Measurements from ENCODE around the gene MEIKIN.
"Not testable (repeated sequence)": the region's sequence is repeated elsewhere in the genome, so short reads cannot be mapped to it uniquely, and the experiment has no call there.

MEIKIN gene

DNA sequence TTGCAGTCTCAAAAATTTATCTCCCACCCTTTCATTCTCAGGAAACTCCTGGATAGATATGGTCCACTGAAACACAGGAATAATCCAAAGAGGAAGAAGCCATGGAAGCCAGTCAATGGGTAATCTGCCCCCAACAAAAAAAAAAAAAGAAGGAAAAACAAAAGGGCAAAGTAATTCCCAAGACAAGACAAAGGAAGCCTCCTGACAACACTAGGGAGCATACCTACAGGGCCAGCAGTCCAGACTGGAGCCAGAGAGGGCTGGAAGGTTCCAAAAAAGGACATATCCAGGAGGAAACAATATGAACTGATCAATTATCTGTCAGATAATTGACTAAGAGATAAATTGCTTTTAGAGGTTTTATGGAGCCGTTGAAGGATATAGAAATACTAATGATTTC, 161.6 kb downstream of the MEIKIN start:
- H3K36me3 ChIP-seq (ENCODE audit: insufficient read depth), result no peaks in the 10 kb centered on the region
- H3K9ac ChIP-seq, result no peak overlapping the region
- no peak overlapping the region for H3K4me3 ChIP-seq (IDR thresholded peaks at IDR 0.05; ENCODE audit: insufficient read depth, low read depth, low read length)
- no peaks in the 10 kb centered on the region for H3K27me3 ChIP-seq (ENCODE audit: insufficient read depth, low read depth)
- no peak overlapping the region for H2AFZ ChIP-seq (ENCODE audit: low read depth)
- TF ChIP-seq CTCF (conservative IDR thresholded peaks at IDR 0.05; ENCODE audit: low read depth, low read length), result no peak
- no peak overlapping the region for H3K4me2 ChIP-seq
- H3K27ac ChIP-seq, result no peak overlapping the region
- H3K4me1 ChIP-seq (ENCODE audit: low read depth, poor library complexity, severe bottlenecking), result peaks cover 51% of the 10 kb centered on the region
- peaks cover 74% of the 10 kb centered on the region for H3K79me2 ChIP-seq (ENCODE audit: insufficient read depth, low read depth)
- H4K20me1 ChIP-seq (ENCODE audit: insufficient read depth), result peaks cover 4% of the 10 kb centered on the region; the same call in 1 of the 2 replicates

- Histone ChIP-seq H4K20me1 (ENCODE audit: insufficient read depth) (peaks cover 4% of the 10 kb centered on the region; the same call in 1 of the 2 replicates), H3K4me3 (IDR thresholded peaks at IDR 0.05; ENCODE audit: insufficient read depth, low read depth, low read length) (no peak overlapping the region), H3K79me2 (ENCODE audit: insufficient read depth, low read depth) (peaks cover 69% of the 10 kb centered on the region), H3K4me1 (ENCODE audit: low read depth, poor library complexity, severe bottlenecking) (peaks cover 47% of the 10 kb centered on the region), H3K27me3 (ENCODE audit: insufficient read depth, low read depth) (no peaks in the 10 kb centered on the region), H2AFZ (ENCODE audit: low read depth) (no peak overlapping the region), H3K4me2 (no peak overlapping the region; the same call in 1 of the 2 replicates), H3K9ac (no peak overlapping the region), H3K36me3 (ENCODE audit: insufficient read depth) (no peaks in the 10 kb centered on the region), H3K27ac (no peak overlapping the region)
- TF ChIP-seq CTCF (conservative IDR thresholded peaks at IDR 0.05; ENCODE audit: low read depth, low read length), result no peak
Measured at GRCh38 chr5:131783357-131783756, 162.1 kb downstream of the MEIKIN start.

DNA sequence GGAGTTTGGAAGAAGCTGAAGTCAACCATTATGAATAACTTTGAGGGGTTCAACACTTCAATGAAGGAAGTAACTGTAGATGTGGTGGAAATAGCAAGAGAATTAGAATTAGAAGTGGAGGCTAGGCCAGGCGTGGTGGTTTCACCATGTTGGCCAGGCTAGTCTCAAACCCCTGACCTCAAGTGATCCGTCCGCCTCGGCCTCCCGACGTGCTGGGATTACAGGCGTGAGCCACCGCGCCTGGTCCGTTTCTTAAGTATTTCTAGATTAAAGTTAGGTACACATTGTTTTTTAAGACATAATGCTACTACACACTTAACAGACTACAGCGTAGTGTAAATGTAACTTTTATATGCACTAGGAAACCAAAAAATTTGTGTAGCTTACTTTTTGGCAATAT, 162.7 kb downstream of the MEIKIN start:
- H3K36me3 ChIP-seq (ENCODE audit: insufficient read depth), result no peaks in the 10 kb centered on the region
- no peak overlapping the region for H3K9ac ChIP-seq
- H3K4me1 ChIP-seq (ENCODE audit: low read depth, poor library complexity, severe bottlenecking), result peaks cover 40% of the 10 kb centered on the region
- H3K27me3 ChIP-seq (ENCODE audit: insufficient read depth, low read depth), result no peaks in the 10 kb centered on the region
- no peak overlapping the region for H3K27ac ChIP-seq
- peaks cover 70% of the 10 kb centered on the region for H3K79me2 ChIP-seq (ENCODE audit: insufficient read depth, low read depth)
- TF ChIP-seq CTCF (conservative IDR thresholded peaks at IDR 0.05; ENCODE audit: low read depth, low read length), result no peak
- H2AFZ ChIP-seq (ENCODE audit: low read depth), result no peak overlapping the region
- H3K4me3 ChIP-seq (IDR thresholded peaks at IDR 0.05; ENCODE audit: insufficient read depth, low read depth, low read length), result no peak overlapping the region
- H4K20me1 ChIP-seq (ENCODE audit: insufficient read depth), result peaks cover under 1% of the 10 kb centered on the region; the same call in 1 of the 2 replicates
- no peak overlapping the region for H3K4me2 ChIP-seq

DNA sequence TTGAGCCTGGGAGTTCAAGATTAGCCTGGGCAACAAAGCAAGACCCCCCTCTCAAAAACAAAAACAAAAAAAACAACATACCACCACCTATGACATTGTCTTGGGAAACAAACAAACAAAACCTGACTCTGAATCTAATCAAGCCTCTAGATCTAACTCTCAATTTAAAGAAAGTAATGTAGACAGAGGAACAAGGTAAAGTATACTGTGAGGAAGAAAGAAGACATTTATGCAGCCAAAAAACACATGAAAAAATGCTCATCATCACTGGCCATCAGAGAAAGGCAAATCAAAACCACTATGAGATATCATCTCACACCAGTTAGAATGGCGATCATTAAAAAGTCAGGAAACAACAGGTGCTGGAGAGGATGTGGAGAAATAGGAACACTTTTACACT, 167.3 kb downstream of the MEIKIN start:
- not testable (repeated sequence) for H3K36me3 ChIP-seq (ENCODE audit: insufficient read depth); H2AFZ ChIP-seq (ENCODE audit: low read depth); H3K4me2 ChIP-seq; H3K9ac ChIP-seq; H4K20me1 ChIP-seq (ENCODE audit: insufficient read depth); H3K27me3 ChIP-seq (ENCODE audit: insufficient read depth, low read depth); H3K27ac ChIP-seq; H3K4me3 ChIP-seq (IDR thresholded peaks at IDR 0.05; ENCODE audit: insufficient read depth, low read depth, low read length)
- Histone ChIP-seq H3K4me1 (ENCODE audit: low read depth, poor library complexity, severe bottlenecking) (peaks cover 23% of the 10 kb centered on the region), H3K79me2 (ENCODE audit: insufficient read depth, low read depth) (peaks cover 71% of the 10 kb centered on the region)

DNA sequence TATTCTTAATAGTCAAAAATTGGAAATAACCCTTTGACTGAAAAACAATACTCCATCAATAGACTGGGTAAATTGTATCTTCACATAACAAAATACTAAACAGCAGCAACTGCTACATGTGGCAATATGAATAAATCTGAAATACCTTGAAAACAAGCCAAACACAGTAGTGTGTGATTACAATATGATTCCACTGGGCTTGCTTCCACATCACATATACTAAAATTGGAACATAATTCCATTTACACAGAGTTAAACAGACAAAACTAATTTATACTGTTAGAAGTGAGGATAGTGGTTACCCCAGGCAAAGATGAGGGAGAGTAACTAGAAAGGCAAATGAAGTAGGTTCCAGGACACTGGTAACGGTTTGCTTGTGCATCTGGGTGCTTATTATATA, 169.0 kb downstream of the MEIKIN start:
- H3K79me2 ChIP-seq (ENCODE audit: insufficient read depth, low read depth), result peaks cover 64% of the 10 kb centered on the region

More for the DNA sequence above, 169.0 kb downstream of the MEIKIN start:
- Histone ChIP-seq H2AFZ (ENCODE audit: low read depth) (no peak overlapping the region), H3K4me1 (ENCODE audit: low read depth, poor library complexity, severe bottlenecking) (peaks cover 25% of the 10 kb centered on the region), H4K20me1 (ENCODE audit: insufficient read depth) (0 out of 2 replicates have a peak, but pooled peaks cover 3% of the 10 kb centered on the region), H3K9ac (no peak overlapping the region), H3K27me3 (ENCODE audit: insufficient read depth, low read depth) (no peaks in the 10 kb centered on the region), H3K27ac (no peak overlapping the region), H3K36me3 (ENCODE audit: insufficient read depth) (no peaks in the 10 kb centered on the region), H3K4me2 (no peak overlapping the region), H3K4me3 (IDR thresholded peaks at IDR 0.05; ENCODE audit: insufficient read depth, low read depth, low read length) (no peak overlapping the region)
- TF ChIP-seq CTCF (conservative IDR thresholded peaks at IDR 0.05; ENCODE audit: low read depth, low read length), result no peak
